Fibroblast of pulmonary artery (primary cell): ENCODE data around the gene TGFB1.

Experiments
- DNase-seq: peaks from one replicate; pipeline ENCODE4 v3.0.0-alpha.2; 2010; ENCODE audit warnings: low read depth
- H3K4me3 ChIP-seq: replicated peaks from 2 replicates; pipeline ENCODE4 v1.5.1; 2011; ENCODE audit warnings: low read depth, mild to moderate bottlenecking, control low read depth, low read length, moderate library complexity
- CTCF ChIP-seq: IDR thresholded peaks from 2 replicates; pipeline ENCODE4 v1.5.1; 2011; ENCODE audit warnings: mild to moderate bottlenecking, control low read depth, low read length, inconsistent platforms; ENCODE audit errors: missing control alignments

Gene TGFB1

DNA sequence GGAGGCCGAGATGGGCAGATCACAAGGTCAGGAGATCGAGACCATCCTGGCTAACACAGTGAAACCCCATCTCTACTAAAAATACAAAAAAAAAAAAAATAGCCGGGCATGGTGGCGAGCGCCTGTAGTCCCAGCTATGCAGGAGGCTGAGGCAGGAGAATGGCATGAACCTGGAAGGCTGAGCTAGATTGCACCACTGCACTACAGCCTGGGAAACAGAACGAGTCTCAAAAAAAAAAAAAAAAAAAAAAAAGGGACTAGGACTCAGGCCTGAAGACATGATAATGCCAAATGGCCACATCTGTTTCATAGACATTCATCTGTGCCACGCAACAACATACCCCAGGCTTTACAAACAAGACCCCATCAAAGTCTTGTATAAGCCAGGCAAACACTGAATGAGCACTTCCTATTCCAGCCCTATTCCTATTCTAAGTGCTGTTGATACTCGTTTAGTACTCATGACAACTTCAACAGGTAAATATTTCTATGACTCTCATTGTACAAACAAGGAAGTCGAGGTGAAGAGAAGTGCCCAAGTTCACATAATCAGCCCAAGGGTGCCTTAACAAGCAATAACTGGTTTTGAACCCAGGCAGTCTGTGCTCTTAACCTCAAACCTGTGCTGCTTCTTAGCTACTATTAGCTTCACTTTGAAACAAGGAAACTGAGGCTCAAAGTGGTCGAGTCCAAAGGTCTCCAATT, 8.6 kb upstream of the TGFB1 start:
- H3K4me3 ChIP-seq, result no peak overlapping the region
- DNase-seq, result no peak
- TF ChIP-seq CTCF, result no peak

DNA sequence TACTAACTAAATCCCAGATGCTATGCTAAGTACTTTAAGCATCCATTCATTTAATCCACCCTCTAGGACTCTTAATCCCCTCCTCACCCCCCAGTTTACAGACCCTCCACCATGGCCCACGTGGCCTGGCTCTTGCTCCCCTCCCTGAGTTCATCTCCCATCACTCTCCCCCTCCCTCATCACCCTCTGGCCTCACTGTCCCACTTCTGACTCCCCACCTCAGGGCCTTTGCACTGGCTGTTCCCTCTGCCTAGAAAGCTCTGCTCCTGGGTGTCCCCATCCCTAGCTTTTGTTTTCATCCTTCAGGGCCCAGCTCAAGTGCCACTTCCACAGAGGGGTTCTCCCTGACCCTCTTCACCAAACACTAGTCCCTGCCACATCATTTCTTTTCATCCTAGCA, 6.0 kb upstream of the TGFB1 start:
- no peak for DNase-seq
- no peak for TF ChIP-seq CTCF
- H3K4me3 ChIP-seq, result no peak overlapping the region

DNA sequence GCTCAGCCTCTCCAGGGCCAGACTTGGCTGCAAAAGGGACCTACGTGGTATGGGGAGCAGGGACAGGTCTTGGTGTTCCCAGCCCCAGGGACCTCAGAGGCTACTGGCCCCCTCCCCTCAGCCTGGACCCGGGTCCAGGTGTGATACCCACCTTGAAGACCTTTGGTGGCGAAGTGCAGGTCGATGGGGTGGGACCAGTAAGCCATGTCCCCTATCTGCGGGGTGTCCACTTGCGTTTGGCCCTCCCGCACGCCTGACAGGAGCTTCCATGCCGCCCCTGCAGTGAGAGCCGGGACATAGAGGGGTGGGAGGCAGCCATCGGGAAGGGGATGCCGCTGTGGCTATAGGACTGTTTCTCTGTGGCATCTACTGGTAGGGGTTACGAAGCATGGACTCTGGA, 4.0 kb upstream of the TGFB1 start:
- TF ChIP-seq CTCF, result no peak
- no peak for DNase-seq
- no peak overlapping the region for H3K4me3 ChIP-seq

DNA sequence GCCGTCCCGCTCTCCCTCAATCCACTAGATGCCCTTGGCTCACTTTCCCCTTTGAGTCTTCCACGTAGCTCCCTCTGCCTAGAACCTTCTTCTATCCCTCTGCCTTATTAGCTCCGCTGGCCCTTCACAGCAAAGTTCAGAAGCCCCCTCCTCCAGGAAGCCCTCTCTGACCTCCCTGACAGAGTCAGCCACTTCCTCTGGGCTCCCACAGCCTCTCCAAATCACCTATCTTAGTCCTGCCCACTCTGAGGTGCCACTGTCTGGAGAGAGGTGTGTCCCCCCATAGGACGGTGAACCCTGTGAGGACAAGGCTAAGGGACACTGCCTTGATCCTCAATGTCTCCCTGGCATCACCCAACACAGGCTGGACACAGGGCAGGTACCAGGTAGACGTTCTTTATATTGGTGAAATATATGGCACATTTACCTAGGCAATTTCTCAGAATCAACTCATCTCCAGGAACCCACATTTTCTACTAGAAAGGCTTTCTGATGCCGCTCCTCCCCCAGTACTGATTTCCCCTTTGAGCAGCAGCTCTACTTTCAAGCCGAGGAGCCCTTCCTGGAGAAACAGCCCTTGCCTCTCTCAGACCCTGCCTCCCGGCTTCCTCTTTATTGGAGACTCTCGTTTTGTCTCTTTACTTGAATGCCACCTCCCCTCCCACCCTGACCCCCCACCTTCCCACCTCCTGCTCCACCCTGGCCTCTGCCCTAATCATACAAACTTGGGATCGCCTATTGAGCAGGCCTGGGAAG, 3.4 kb upstream of the TGFB1 start:
- H3K4me3 ChIP-seq, result no peak overlapping the region

DNA sequence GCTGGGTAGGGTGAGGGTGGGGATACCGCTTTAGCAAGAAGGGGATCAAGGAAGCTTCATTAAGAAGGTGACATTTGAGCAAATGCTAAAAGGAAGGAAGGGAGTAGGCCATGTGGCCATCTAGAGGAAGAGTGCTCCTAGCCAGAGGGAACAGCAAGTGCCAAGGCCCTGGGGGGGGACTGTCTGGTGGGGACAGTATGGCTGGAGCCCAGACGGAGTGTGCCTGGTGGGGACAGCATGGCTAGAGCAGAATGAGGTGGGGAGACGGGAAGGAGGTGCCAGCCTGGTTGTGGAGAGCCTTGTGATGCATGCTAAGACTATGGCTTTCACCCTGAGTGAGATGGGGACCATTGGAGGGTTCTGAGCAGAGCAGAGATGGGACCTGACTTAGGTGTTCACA, 2.1 kb upstream of the TGFB1 start:
- no peak for DNase-seq
- TF ChIP-seq CTCF, result no peak
- H3K4me3 ChIP-seq, result no peak overlapping the region

More for the DNA sequence above, 3.4 kb upstream of the TGFB1 start:
- TF ChIP-seq CTCF, result no peak
- no peak for DNase-seq

DNA sequence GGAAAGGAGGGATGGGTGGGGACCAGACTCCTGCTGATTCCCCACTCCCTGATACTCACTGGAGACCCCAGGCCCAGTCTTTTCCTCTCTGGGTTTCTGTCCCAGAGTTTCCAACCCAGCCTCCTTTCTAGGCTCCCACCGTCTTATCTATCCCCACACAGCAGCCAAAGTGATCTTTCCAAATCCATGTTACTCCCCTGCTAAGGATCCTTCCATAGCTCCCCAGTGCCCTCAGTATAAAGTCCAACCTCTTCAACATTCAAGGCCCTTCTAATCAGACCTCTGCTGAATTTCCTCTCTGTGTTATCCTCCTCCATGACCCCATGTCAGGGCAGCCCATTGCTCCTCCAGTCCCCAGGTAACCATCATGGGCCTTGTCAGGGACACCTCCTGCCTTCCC, 1.3 kb upstream of the TGFB1 start:
- no peak for TF ChIP-seq CTCF
- no peak for DNase-seq

More for the DNA sequence above, 1.3 kb upstream of the TGFB1 start:
- no peak overlapping the region for H3K4me3 ChIP-seq
